GM06990 (cell line): Measurements from ENCODE around the gene WBP2.
A peak's percentile ranks its signal among the peaks of the same experiment; 100 is the strongest.

ENCODE experiments used
- DNase-seq: peaks from one replicate; pipeline ENCODE4 v3.0.0-alpha.2; 2011; ENCODE audit not compliant: insufficient read length; ENCODE audit errors: extremely low read depth
- H3K27me3 ChIP-seq: replicated peaks from 2 replicates; pipeline ENCODE4 v1.6.0; 2011; ENCODE audit warnings: low read length; ENCODE audit not compliant: control insufficient read depth, insufficient read depth
- H3K36me3 ChIP-seq: 2 replicates; pipeline ENCODE4 v1.5.1; 2011; ENCODE audit warnings: low read length; ENCODE audit not compliant: control insufficient read depth, insufficient read depth
- H3K4me3 ChIP-seq: replicated peaks from 2 replicates; pipeline ENCODE4 v1.5.1; 2011; ENCODE audit warnings: low read depth, mild to moderate bottlenecking, control low read depth, low read length
- CTCF ChIP-seq: IDR thresholded peaks from 2 replicates; pipeline ENCODE4 v1.5.1; 2011; ENCODE audit warnings: low read length, control low read depth, mild to moderate bottlenecking, inconsistent platforms; ENCODE audit not compliant: insufficient read depth, poor library complexity, severe bottlenecking

Gene WBP2

GRCh38 chr17:75880266-75880665, 25.1 kb upstream of the WBP2 start:
- Histone ChIP-seq H3K36me3 (no peaks in the 10 kb centered on the region), H3K27me3 (no peaks in the 10 kb centered on the region), H3K4me3 (no peak overlapping the region)
- DNase-seq = no peak
- TF ChIP-seq CTCF = no peak

GRCh38 chr17:75878174-75878998, 23.3 kb upstream of the WBP2 start, which contains the start of gene TRIM47:
TSS of gene TRIM47 (minus strand) at chr17:75878581. CDS start at chr17:75878548, 33 bp downstream.
- H3K4me3 ChIP-seq = peak within 1 kb of the TSS; percentile 58
- H3K36me3 ChIP-seq = no peaks in the 10 kb centered on the region
- DNase-seq = peak; percentile 59
- H3K27me3 ChIP-seq = no peaks in the 10 kb centered on the region
- TF ChIP-seq CTCF = no peak

- H3K36me3 ChIP-seq = no peaks in the 10 kb centered on the region
- TF ChIP-seq CTCF = peak; percentile 39
- peak; percentile 81 for DNase-seq
- no peaks in the 10 kb centered on the region for H3K27me3 ChIP-seq
- peak overlapping the region; percentile 58 for H3K4me3 ChIP-seq
Observed at GRCh38 chr17:75877752-75878173, 22.6 kb upstream of the WBP2 start.

- peak; percentile 61 for DNase-seq
Observed at GRCh38 chr17:75876938-75877751, 22.0 kb upstream of the WBP2 start.

More at GRCh38 chr17:75876938-75877751, 22.0 kb upstream of the WBP2 start:
- TF ChIP-seq CTCF = no peak
- no peaks in the 10 kb centered on the region for H3K27me3 ChIP-seq
- peak overlapping the region; percentile 58 for H3K4me3 ChIP-seq
- H3K36me3 ChIP-seq = no peaks in the 10 kb centered on the region
